Mucosa of descending colon (tissue), 3 donors: Measurements from ENCODE around the gene FRMD4A. TPM values are rescaled to one million over a fixed set of nuclear protein-coding genes. Genes with fewer than 3 reads are reported as not detected.
A peak's percentile ranks its signal among the peaks of the same experiment; 100 is the strongest.

Experiments
- ATAC-seq: fragments of 200-7000 bp; cut with Tn5 transposase; one replicate; pipeline ENCODE4 v1.9.1; 2020; ENCODE audit warnings: mild to moderate bottlenecking, moderate library complexity
- DNase-seq, 3 donors: peaks; one replicate each; pipeline ENCODE4 v3.0.0-alpha.2; 2020
- H3K36me3 ChIP-seq: fragments of 200-600 bp; one replicate; pipeline ENCODE4 v1.8.0; 2021; ENCODE audit warnings: low read depth, mild to moderate bottlenecking
- H3K4me1 ChIP-seq: fragments of 200-600 bp; one replicate; pipeline ENCODE4 v1.8.0; 2021; ENCODE audit warnings: low read depth, mild to moderate bottlenecking
- H3K4me3 ChIP-seq: fragments of 200-600 bp; one replicate; pipeline ENCODE4 v1.8.0; 2021; ENCODE audit warnings: mild to moderate bottlenecking
- H3K9me3 ChIP-seq: fragments of 200-600 bp; one replicate; pipeline ENCODE4 v1.8.0; 2021; ENCODE audit warnings: mild to moderate bottlenecking
- intact Hi-C, 2 donors: fragments of 100-400 bp; cut with DNase I in 1 of 2; cut with micrococcal nuclease in 1 of 2; formaldehyde crosslinking; loops; one replicate each; pipeline versions ENCODE4 v1.11.0 to v1.11.1; 2022; cut with DNase I, micrococcal nuclease
- total RNA-seq, 3 donors: library from RNA; stranded (reverse); fragmentation: NEBNext Ultra II Directional in 2 of 3; extraction: Animal tissue kit (Norgen Biotek cat#: 25700) in 2 of 3; gene quantifications; one replicate each; pipeline versions ENCODE4 v1.2.1 to v1.2.4, GENCODE V29; 2021 to 2023
- TF ChIP-seq, protein P1 (sequence below): fragments of 200-600 bp; IDR thresholded peaks from one replicate; pipeline ENCODE4 v1.8.0; 2022; ENCODE audit warnings: antibody characterized with exemption, mild to moderate bottlenecking
- donor health status: DM: no; HTN: no; CAD: no; lungs with moderate emphysema.
- donor health status: DM: no; HTN: no; CAD: no.
- donor health status: DM: no; HTN: yes; CAD: no.

Gene FRMD4A
- total RNA-seq, 3 donors from 2014 or later, result 9.8 to 40.6 (median 17.2) TPM

- Histone ChIP-seq H3K4me3 (no peak overlapping the region), H3K9me3 (no peaks in the 10 kb centered on the region), H3K36me3 (no peaks in the 10 kb centered on the region), H3K4me1 (peaks cover 15% of the 10 kb centered on the region)
- ATAC-seq (no peak), DNase-seq (no peak)
- intact Hi-C loops, result no loop called here
- TF ChIP-seq, protein P1, sequence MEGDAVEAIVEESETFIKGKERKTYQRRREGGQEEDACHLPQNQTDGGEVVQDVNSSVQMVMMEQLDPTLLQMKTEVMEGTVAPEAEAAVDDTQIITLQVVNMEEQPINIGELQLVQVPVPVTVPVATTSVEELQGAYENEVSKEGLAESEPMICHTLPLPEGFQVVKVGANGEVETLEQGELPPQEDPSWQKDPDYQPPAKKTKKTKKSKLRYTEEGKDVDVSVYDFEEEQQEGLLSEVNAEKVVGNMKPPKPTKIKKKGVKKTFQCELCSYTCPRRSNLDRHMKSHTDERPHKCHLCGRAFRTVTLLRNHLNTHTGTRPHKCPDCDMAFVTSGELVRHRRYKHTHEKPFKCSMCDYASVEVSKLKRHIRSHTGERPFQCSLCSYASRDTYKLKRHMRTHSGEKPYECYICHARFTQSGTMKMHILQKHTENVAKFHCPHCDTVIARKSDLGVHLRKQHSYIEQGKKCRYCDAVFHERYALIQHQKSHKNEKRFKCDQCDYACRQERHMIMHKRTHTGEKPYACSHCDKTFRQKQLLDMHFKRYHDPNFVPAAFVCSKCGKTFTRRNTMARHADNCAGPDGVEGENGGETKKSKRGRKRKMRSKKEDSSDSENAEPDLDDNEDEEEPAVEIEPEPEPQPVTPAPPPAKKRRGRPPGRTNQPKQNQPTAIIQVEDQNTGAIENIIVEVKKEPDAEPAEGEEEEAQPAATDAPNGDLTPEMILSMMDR, result no peak
Observed at GRCh38 chr10:13711291-13711690, 619.4 kb downstream of the FRMD4A start.

DNA sequence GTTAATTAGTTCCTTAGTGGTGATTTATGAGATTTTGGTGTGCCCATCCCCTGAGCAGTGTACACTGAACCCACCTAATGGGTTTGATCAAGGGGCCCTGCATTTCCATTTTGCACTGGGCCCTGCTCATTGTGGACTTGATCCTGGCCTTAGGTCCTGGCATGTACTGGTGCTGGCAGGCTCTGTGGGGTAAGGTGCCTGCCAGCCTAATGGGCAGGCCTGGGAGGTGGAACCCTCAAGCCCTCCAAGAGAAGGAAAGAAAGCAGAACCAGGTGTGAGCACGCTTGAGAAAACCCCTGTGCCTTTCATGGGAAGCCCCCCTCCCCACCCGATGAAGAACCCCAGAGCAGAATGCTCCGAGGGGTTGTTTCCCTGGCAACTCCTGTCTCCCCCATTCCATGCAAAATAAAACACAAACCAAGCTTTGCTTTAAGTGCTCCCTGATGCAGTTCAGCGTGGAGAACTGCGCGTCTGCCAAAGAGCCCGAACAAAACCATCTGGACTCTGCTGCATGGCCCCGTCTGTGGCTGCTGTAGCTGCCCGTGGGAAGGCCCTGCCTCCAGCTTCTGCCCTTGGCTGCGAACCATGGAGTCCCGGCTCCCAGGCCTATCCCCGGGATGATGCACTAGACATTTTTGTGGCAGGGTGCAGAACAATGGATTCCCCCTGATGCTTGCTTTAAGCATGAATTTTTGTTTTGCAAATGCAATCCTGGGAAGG lies 620.6 kb downstream of the FRMD4A start:
- no peak for DNase-seq
- Histone ChIP-seq H3K9me3 (no peaks in the 10 kb centered on the region), H3K4me3 (no peak overlapping the region), H3K36me3 (no peaks in the 10 kb centered on the region), H3K4me1 (peaks cover 18% of the 10 kb centered on the region)
- TF ChIP-seq, protein P1, result no peak
- no peak for ATAC-seq
- intact Hi-C loops, result no loop called here

DNA sequence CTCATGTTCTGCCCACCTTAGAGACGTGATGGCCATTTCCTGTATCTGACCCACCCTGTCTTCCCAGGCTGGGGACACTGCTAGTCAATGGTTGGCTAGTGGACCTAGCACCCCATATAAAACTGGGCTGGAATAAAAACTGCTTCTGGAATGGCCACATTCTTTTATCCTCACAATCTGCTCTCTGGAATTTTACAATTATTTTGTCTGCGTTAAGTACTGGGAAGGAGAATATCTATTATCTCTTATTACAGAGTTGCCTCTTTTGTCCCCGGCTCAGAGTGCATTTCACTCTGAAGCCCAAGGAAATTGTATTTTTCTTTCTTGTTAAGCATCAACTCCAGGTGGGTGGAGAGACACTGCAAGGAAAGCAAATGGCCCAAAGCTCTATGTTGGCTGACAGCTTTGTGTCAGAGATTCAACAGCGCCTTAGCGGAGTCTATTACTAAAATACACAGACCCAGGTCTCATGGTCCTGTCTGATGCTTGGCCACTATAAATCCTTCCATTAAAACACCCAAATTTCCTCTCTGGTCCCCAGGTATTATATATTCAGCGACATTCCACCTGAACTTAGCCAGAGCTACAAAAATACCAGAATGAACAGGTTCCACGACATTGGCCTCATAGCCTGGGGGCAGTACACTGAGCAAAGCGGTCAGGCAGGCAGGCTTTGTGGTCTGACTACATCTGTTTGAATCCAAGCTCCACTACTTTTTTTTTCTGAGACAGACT lies 622.3 kb downstream of the FRMD4A start:
- Histone ChIP-seq H3K36me3 (no peaks in the 10 kb centered on the region), H3K4me3 (no peak overlapping the region), H3K9me3 (no peaks in the 10 kb centered on the region), H3K4me1 (peaks cover 18% of the 10 kb centered on the region)
- DNase-seq, result no peak
- TF ChIP-seq, protein P1, result no peak
- intact Hi-C loops, result no loop called here
- peak; percentile 19 for ATAC-seq

- no peaks in the 10 kb centered on the region for H3K36me3 ChIP-seq
- intact Hi-C loops, result no loop called here
- H3K4me3 ChIP-seq, result no peak overlapping the region
- TF ChIP-seq, protein P1, result no peak
- DNase-seq, result peak; percentile 76 to 80 (median 78)
- peak; percentile 89 for ATAC-seq
- no peaks in the 10 kb centered on the region for H3K9me3 ChIP-seq
- H3K4me1 ChIP-seq, result peaks cover 18% of the 10 kb centered on the region
Observed at GRCh38 chr10:13707156-13707881, 623.4 kb downstream of the FRMD4A start.

DNA sequence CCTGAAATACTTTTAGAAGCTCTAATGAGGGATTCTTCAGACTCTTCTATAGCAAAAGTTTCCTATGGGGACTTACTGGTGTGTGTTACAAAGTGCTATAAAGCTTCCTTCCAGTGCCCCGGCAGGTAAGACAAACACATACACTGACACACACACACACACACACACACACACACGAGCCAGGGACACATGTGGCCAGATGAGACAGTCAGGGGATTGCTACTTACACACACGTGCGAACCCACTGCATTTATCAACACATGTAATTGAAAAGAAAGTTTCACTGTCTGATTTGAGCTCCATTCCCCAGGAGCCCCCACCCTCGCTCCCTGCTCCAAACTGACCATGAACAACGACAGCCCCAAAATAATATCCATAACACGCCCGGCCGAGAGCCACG lies 624.1 kb downstream of the FRMD4A start:
- intact Hi-C loops, result no loop called here
- ATAC-seq, result peak; percentile 40
- Histone ChIP-seq H3K4me3 (no peak overlapping the region), H3K36me3 (no peaks in the 10 kb centered on the region), H3K9me3 (no peaks in the 10 kb centered on the region), H3K4me1 (peaks cover 18% of the 10 kb centered on the region)
- TF ChIP-seq, protein P1, result no peak
- DNase-seq, result peak in 2 of 3 donors; percentile 30 to 52
